HCT116 (cell line): ENCODE measurements around the gene REEP5. TPM values are rescaled to one million over a fixed set of nuclear protein-coding genes. Genes with fewer than 3 reads are reported as not detected.

Experiments used
- ATAC-seq: fragments of 200-7000 bp; cut with Tn5 transposase; 2 replicates; pipeline ENCODE4 v1.9.1; 2020; ENCODE audit warnings: mild to moderate bottlenecking, moderate library complexity
- BruUV-seq: library from RNA; stranded (reverse); fragments of 400-500 nt; replicated peaks from 2 replicates; lab custom pipeline; 2021; lab: Mats Ljungman, UMichigan
- CTCF ChIA-PET: fragments of 300-600 bp; sonication (Branson Sonifier 250); formaldehyde crosslinking; loops from one replicate; lab custom pipeline; 2021; ENCODE audit warnings: antibody characterized with exemption; lab: Charles Lee
- POLR2A ChIA-PET: fragments of 300-600, 350-600 bp; sonication (Branson Sonifier 250); formaldehyde crosslinking; loops from one replicate; lab custom pipeline; 2021; ENCODE audit warnings: antibody characterized with exemption; lab: Charles Lee
- RAD21 ChIA-PET, 2 experiments: fragments of 300-600 bp; sonication (Branson Sonifier 250); formaldehyde crosslinking; loops; one replicate each; lab custom pipeline; 2023; ENCODE audit warnings: low total read pairs in 2 of 2; ENCODE audit not compliant: uncharacterized antibody in 2 of 2, unreplicated experiment in 2 of 2, low non-redundant PET in 1 of 2; lab: Charles Lee
- DNase-seq: peaks from one replicate; pipeline ENCODE4 v3.0.0-alpha.2; 2010; ENCODE audit warnings: low read depth, low spot score
- H2AFZ ChIP-seq: fragments of 200-600 bp; shearing (Covaris generic), sonication (generic); 2 replicates; pipeline ENCODE4 v1.6.1; 2017; ENCODE audit warnings: low read depth, mixed run types, mixed read lengths, antibody characterized with exemption, low read length; ENCODE audit not compliant: poor library complexity, severe bottlenecking
- H3K27ac ChIP-seq: 2 replicates; pipeline ENCODE4 v1.5.1; 2012; ENCODE audit warnings: low read depth, low read length
- H3K27me3 ChIP-seq: fragments of 200-600 bp; sonication (generic); 2 replicates; pipeline ENCODE4 v1.6.1; 2016; ENCODE audit warnings: mixed run types, low read length, mixed read lengths; ENCODE audit not compliant: insufficient read depth
- H3K36me3 ChIP-seq, 2 experiments: fragments of 200-500 bp in 1 of 2; fragments of 200-600 bp in 1 of 2; sonication (Bioruptor generic) in 1 of 2; sonication (generic) in 1 of 2; 2 replicates each; pipeline versions ENCODE4 v1.5.1 to v1.6.1; 2014 to 2016; ENCODE audit warnings: low read length in 2 of 2, inconsistent platforms in 1 of 2, mixed read lengths in 1 of 2, mixed run types in 1 of 2; ENCODE audit not compliant: insufficient read depth in 2 of 2, control insufficient read depth in 1 of 2
- H3K4me1 ChIP-seq, 2 experiments: fragments of 200-600 bp in 1 of 2; sonication (generic) in 1 of 2; 2 replicates each; pipeline versions ENCODE4 v1.5.1 to v1.6.1; 2012 to 2017; ENCODE audit warnings: low read length in 2 of 2, inconsistent platforms in 1 of 2, mild to moderate bottlenecking in 1 of 2, mixed read lengths in 1 of 2, mixed run types in 1 of 2, moderate library complexity in 1 of 2; ENCODE audit not compliant: insufficient read depth in 2 of 2, control insufficient read depth in 1 of 2
- H3K4me2 ChIP-seq: fragments of 200-600 bp; sonication (generic); 2 replicates; pipeline ENCODE4 v1.6.1; 2017; ENCODE audit warnings: mixed run types, low read length, mixed read lengths
- H3K4me3 ChIP-seq, 2 experiments: fragments of 200-600 bp in 1 of 2; sonication (generic) in 1 of 2; replicated peaks in 1 of 2; 2 replicates each; pipeline ENCODE4 v1.5.1; 2011 to 2016; ENCODE audit warnings: low read length in 2 of 2, control low read depth in 1 of 2, low read depth in 1 of 2, mild to moderate bottlenecking in 1 of 2, mixed read lengths in 1 of 2, mixed run types in 1 of 2
- H3K79me2 ChIP-seq: fragments of 200-600 bp; sonication (generic); 2 replicates; pipeline ENCODE4 v1.6.1; 2017; ENCODE audit warnings: mild to moderate bottlenecking, mixed run types, low read length, moderate library complexity, mixed read lengths; ENCODE audit not compliant: insufficient read depth
- H3K9ac ChIP-seq: fragments of 200-600 bp; sonication (generic); 2 replicates; pipeline ENCODE4 v1.6.1; 2016; ENCODE audit warnings: low read length, mixed read lengths
- H3K9me2 ChIP-seq: fragments of 200-600 bp; sonication (generic), shearing (Covaris generic); 2 replicates; pipeline ENCODE4 v1.6.1; 2017; ENCODE audit warnings: mixed run types, mild to moderate bottlenecking, moderate library complexity; ENCODE audit not compliant: insufficient read depth
- H3K9me3 ChIP-seq, 2 experiments: fragments of 200-500 bp in 1 of 2; fragments of 200-600 bp in 1 of 2; sonication (Bioruptor generic) in 1 of 2; sonication (generic) in 1 of 2; 2 replicates each; pipeline ENCODE4 v1.6.1; 2014 to 2017; ENCODE audit warnings: low read length in 2 of 2, mixed read lengths in 2 of 2, inconsistent platforms in 1 of 2, low read depth in 1 of 2, mild to moderate bottlenecking in 1 of 2, mixed run types in 1 of 2, moderate library complexity in 1 of 2; ENCODE audit not compliant: control insufficient read depth in 1 of 2, insufficient read depth in 1 of 2
- H4K20me1 ChIP-seq: fragments of 200-600 bp; sonication (generic), shearing (Covaris generic); 2 replicates; pipeline ENCODE4 v1.6.1; 2017; ENCODE audit warnings: mixed run types, mild to moderate bottlenecking, moderate library complexity; ENCODE audit not compliant: insufficient read depth
- CEBPB ChIP-seq: IDR thresholded peaks from 2 replicates; pipeline ENCODE4 v1.6.1; 2012; ENCODE audit warnings: low read depth
- EZH2 ChIP-seq: fragments of 200-600 bp; sonication (generic); IDR thresholded peaks from 2 replicates; pipeline ENCODE4 v1.6.1; 2017; ENCODE audit warnings: antibody characterized with exemption, mixed run types
- EZH2phosphoT487 ChIP-seq: fragments of 200-600 bp; IDR thresholded peaks from 2 replicates; pipeline ENCODE4 v1.6.1; 2018; ENCODE audit warnings: antibody characterized with exemption, borderline replicate concordance
- JUND ChIP-seq: IDR thresholded peaks from 2 replicates; pipeline ENCODE4 v1.6.1; 2012
- RAD21 ChIP-seq: IDR thresholded peaks from 2 replicates; pipeline ENCODE4 v1.6.1; 2012; ENCODE audit warnings: low read depth, mild to moderate bottlenecking
- TCF7L2 ChIP-seq: IDR thresholded peaks from 2 replicates; pipeline ENCODE4 v1.7.0; 2011; ENCODE audit warnings: borderline replicate concordance, inconsistent platforms; ENCODE audit not compliant: insufficient read depth, insufficient read length; ENCODE audit errors: extremely low read depth
- ZFX ChIP-seq: fragments of 450-650 bp; IDR thresholded peaks from 2 replicates; pipeline ENCODE4 v1.6.1; 2017
- intact Hi-C: fragments of 100-400 bp; cut with micrococcal nuclease; formaldehyde crosslinking; loops from 2 replicates; pipeline ENCODE4 v1.10.0; 2022
- total RNA-seq: library from RNA; stranded (reverse); gene quantifications from one replicate; pipeline ENCODE4 v1.2.1, GENCODE V29; 2021; ENCODE audit not compliant: unreplicated experiment
- TF ChIP-seq, protein P1 (sequence below), 3 experiments: fragments of 200-600 bp in 1 of 3; sonication (generic) in 1 of 3; IDR thresholded peaks in 2 of 3; conservative IDR thresholded peaks in 1 of 3; 2 replicates each; pipeline ENCODE4 v1.5.1; 2012 to 2017; ENCODE audit warnings: low read depth in 2 of 3, low read length in 2 of 3, antibody characterized with exemption in 1 of 3, borderline replicate concordance in 1 of 3, control low read depth in 1 of 3, mild to moderate bottlenecking in 1 of 3, mixed read lengths in 1 of 3, mixed run types in 1 of 3, moderate library complexity in 1 of 3; ENCODE audit not compliant: insufficient read depth in 1 of 3
- TF ChIP-seq, protein P2 (sequence below): IDR thresholded peaks from 2 replicates; pipeline ENCODE4 v1.6.1; 2012
- TF ChIP-seq, protein P3 (sequence below): IDR thresholded peaks from 2 replicates; pipeline ENCODE4 v1.6.1; 2012; ENCODE audit warnings: low read depth
- TF ChIP-seq, protein P4 (sequence below): IDR thresholded peaks from 2 replicates; pipeline ENCODE4 v1.6.1; 2012

The REEP5 gene
- total RNA-seq, 1 experiment from 2014 or later, result 71.7 TPM

DNA sequence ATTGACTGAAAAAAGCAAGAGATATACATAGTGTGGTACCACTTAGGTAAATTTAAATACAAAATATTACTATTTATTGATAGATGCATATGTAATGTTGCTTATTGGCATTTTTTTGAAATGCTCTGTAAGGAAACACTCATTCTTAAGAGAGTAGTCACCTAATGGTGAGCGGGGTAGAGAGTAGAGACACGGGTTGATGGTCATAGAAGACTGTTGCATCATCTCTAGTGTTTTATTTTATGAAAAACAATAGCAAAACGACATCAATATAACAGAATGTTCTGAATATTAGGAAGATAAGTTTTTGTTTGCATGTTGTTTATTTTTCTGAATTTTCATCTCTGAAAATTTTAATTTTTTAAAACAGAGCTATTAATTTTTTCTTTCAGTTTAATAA, 56.9 kb downstream of the REEP5 start:
- no peak overlapping the region for H3K4me2 ChIP-seq
- peaks cover 56% of the 10 kb centered on the region for H3K79me2 ChIP-seq
- H3K27me3 ChIP-seq, result no peaks in the 10 kb centered on the region
- H3K9me3 ChIP-seq, result no peaks in the 10 kb centered on the region
- no peak for ATAC-seq
- no peaks in the 10 kb centered on the region for H3K9me2 ChIP-seq
- H3K9ac ChIP-seq, result no peak overlapping the region
- DNase-seq, result no peak
- no peaks in the 10 kb centered on the region; the same call in 1 of the 2 replicates for H4K20me1 ChIP-seq
- RAD21 ChIA-PET, result no interaction called here
- no peak overlapping the region for H2AFZ ChIP-seq
- CTCF ChIA-PET, result interaction anchor here (0.9 kb wide), 1 partner anchor 17 kb away, joined by 5 read pairs; no protein-coding TSS in a partner anchor
- H3K27ac ChIP-seq, result no peak overlapping the region
- TF ChIP-seq EZH2 (no peak), EZH2phosphoT487 (no peak)
- TF ChIP-seq, protein P1, sequence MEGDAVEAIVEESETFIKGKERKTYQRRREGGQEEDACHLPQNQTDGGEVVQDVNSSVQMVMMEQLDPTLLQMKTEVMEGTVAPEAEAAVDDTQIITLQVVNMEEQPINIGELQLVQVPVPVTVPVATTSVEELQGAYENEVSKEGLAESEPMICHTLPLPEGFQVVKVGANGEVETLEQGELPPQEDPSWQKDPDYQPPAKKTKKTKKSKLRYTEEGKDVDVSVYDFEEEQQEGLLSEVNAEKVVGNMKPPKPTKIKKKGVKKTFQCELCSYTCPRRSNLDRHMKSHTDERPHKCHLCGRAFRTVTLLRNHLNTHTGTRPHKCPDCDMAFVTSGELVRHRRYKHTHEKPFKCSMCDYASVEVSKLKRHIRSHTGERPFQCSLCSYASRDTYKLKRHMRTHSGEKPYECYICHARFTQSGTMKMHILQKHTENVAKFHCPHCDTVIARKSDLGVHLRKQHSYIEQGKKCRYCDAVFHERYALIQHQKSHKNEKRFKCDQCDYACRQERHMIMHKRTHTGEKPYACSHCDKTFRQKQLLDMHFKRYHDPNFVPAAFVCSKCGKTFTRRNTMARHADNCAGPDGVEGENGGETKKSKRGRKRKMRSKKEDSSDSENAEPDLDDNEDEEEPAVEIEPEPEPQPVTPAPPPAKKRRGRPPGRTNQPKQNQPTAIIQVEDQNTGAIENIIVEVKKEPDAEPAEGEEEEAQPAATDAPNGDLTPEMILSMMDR (IDR thresholded peaks at IDR 0.05 in 2 of 3, conservative IDR thresholded peaks at IDR 0.05 in 1 of 3; ENCODE audit: borderline replicate concordance in 1 of 3, insufficient read depth in 1 of 3, low read depth in 2 of 3, low read length in 2 of 3), result no peak
- POLR2A ChIA-PET, result no interaction called here
- peaks cover 40 to 48% of the 10 kb centered on the region in 2 experiments for H3K36me3 ChIP-seq
- intact Hi-C loops, result no loop called here
- BruUV-seq, result no TSS peak
- H3K4me1 ChIP-seq, result peaks cover 8 to 22% of the 10 kb centered on the region in 2 experiments
- no peak overlapping the region for H3K4me3 ChIP-seq

DNA sequence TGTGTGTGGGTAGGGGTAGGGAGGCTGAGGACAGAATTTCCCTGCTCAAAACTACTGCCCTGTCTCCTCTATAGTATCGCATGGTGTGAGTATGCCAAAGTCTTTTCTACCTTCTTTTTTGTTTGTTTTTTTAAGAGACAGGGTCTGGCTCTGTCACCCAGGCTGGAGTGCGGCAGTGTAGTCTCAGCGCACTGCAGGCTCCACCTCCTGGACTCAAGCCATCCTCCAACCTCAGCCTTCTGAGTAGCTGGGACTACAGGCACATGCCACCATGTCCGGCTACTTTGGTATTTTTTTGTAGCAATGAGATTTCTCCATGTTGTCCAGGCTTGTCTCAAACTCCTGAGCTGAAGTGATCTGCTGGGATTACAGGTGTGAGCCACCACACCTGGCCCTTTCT, 58.5 kb downstream of the REEP5 start:
- peaks cover 36 to 41% of the 10 kb centered on the region in 2 experiments for H3K36me3 ChIP-seq
- ChIA-PET POLR2A (no interaction called here), RAD21 (no interaction called here), CTCF (no interaction called here)
- H3K27ac ChIP-seq, result no peak overlapping the region
- H3K9me3 ChIP-seq, result no peaks in the 10 kb centered on the region
- no peak overlapping the region for H3K4me2 ChIP-seq
- BruUV-seq, result no TSS peak
- H3K27me3 ChIP-seq, result no peaks in the 10 kb centered on the region
- DNase-seq (no peak), ATAC-seq (no peak)
- no peaks in the 10 kb centered on the region; the same call in 1 of the 2 replicates for H4K20me1 ChIP-seq
- intact Hi-C loops, result no loop called here
- H3K4me1 ChIP-seq, result peaks cover 8 to 22% of the 10 kb centered on the region in 2 experiments
- H3K79me2 ChIP-seq, result peaks cover 51% of the 10 kb centered on the region
- H2AFZ ChIP-seq, result no peak overlapping the region
- H3K4me3 ChIP-seq, result no peak overlapping the region
- H3K9me2 ChIP-seq, result no peaks in the 10 kb centered on the region
- no peak overlapping the region for H3K9ac ChIP-seq
- no peak for TF ChIP-seq JUND
- TF ChIP-seq CEBPB, result no peak
- TF ChIP-seq, protein P2, sequence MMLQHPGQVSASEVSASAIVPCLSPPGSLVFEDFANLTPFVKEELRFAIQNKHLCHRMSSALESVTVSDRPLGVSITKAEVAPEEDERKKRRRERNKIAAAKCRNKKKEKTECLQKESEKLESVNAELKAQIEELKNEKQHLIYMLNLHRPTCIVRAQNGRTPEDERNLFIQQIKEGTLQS, result no peak
- TF ChIP-seq, protein P3, sequence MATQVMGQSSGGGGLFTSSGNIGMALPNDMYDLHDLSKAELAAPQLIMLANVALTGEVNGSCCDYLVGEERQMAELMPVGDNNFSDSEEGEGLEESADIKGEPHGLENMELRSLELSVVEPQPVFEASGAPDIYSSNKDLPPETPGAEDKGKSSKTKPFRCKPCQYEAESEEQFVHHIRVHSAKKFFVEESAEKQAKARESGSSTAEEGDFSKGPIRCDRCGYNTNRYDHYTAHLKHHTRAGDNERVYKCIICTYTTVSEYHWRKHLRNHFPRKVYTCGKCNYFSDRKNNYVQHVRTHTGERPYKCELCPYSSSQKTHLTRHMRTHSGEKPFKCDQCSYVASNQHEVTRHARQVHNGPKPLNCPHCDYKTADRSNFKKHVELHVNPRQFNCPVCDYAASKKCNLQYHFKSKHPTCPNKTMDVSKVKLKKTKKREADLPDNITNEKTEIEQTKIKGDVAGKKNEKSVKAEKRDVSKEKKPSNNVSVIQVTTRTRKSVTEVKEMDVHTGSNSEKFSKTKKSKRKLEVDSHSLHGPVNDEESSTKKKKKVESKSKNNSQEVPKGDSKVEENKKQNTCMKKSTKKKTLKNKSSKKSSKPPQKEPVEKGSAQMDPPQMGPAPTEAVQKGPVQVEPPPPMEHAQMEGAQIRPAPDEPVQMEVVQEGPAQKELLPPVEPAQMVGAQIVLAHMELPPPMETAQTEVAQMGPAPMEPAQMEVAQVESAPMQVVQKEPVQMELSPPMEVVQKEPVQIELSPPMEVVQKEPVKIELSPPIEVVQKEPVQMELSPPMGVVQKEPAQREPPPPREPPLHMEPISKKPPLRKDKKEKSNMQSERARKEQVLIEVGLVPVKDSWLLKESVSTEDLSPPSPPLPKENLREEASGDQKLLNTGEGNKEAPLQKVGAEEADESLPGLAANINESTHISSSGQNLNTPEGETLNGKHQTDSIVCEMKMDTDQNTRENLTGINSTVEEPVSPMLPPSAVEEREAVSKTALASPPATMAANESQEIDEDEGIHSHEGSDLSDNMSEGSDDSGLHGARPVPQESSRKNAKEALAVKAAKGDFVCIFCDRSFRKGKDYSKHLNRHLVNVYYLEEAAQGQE, result no peak
- TF ChIP-seq EZH2, result no peak
- TF ChIP-seq, protein P1 (IDR thresholded peaks at IDR 0.05 in 2 of 3, conservative IDR thresholded peaks at IDR 0.05 in 1 of 3; ENCODE audit: borderline replicate concordance in 1 of 3, insufficient read depth in 1 of 3, low read depth in 2 of 3, low read length in 2 of 3), result no peak
- no peak for TF ChIP-seq RAD21
- no peak for TF ChIP-seq ZFX
- TF ChIP-seq, protein P4, sequence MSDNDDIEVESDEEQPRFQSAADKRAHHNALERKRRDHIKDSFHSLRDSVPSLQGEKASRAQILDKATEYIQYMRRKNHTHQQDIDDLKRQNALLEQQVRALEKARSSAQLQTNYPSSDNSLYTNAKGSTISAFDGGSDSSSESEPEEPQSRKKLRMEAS, result no peak
- no peak for TF ChIP-seq TCF7L2
